ENCODE measurements around the gene TMEM101.

TMEM101 gene

GRCh38 chr17:44010966-44011647, 3.7 kb downstream of the TMEM101 start:
- DNase-seq = no peak
- TF ChIP-seq POLR2A (IDR thresholded peaks at IDR 0.05; ENCODE audit: low read length) (no peak), GATA1 (IDR thresholded peaks at IDR 0.05; ENCODE audit: low read depth, low read length) (no peak)

DNA sequence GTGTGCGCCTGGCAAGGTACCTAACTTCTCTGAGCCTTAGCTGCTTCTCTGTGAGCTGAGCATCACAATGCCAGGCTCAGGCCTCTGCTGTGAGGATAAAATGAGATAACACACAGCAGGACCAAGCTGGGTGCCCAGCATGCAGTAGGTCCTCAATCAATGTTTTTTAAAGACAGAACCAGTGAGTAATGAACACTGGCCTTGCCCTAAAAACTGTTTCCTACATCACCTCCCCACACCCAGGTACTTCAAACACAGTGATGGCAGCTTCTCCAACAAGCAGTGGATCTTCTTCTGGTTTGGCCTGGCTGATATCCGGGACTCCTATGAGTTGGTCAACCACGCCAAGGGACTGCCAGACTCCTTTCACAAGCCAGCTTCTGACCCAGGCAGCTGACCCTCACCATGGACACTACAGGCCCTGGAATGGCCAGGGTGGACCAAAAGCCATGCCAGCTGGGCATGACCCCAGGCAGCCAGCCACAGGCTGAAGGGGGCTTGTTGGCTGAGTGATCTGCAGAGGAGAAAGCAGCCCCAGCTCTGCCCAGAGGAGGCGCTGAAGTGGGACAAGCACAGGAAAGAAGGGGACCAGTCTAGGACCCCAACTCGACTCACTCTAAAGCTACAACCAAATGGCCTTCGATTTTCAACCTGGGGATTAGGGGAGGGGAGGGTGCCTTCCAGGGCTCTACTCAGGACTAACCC, 6.4 kb downstream of the TMEM101 start:
- no peak for DNase-seq

GRCh38 chr17:44007346-44008204, 7.2 kb downstream of the TMEM101 start:
- no peak for TF ChIP-seq GATA1 (IDR thresholded peaks at IDR 0.05; ENCODE audit: low read depth, low read length)
- peak; percentile 12 for TF ChIP-seq POLR2A (IDR thresholded peaks at IDR 0.05; ENCODE audit: low read length)
- DNase-seq = no peak

More for the DNA sequence above, 6.4 kb downstream of the TMEM101 start:
- no peak for TF ChIP-seq POLR2A (IDR thresholded peaks at IDR 0.05; ENCODE audit: low read length)
- TF ChIP-seq GATA1 (IDR thresholded peaks at IDR 0.05; ENCODE audit: low read depth, low read length) = no peak

DNA sequence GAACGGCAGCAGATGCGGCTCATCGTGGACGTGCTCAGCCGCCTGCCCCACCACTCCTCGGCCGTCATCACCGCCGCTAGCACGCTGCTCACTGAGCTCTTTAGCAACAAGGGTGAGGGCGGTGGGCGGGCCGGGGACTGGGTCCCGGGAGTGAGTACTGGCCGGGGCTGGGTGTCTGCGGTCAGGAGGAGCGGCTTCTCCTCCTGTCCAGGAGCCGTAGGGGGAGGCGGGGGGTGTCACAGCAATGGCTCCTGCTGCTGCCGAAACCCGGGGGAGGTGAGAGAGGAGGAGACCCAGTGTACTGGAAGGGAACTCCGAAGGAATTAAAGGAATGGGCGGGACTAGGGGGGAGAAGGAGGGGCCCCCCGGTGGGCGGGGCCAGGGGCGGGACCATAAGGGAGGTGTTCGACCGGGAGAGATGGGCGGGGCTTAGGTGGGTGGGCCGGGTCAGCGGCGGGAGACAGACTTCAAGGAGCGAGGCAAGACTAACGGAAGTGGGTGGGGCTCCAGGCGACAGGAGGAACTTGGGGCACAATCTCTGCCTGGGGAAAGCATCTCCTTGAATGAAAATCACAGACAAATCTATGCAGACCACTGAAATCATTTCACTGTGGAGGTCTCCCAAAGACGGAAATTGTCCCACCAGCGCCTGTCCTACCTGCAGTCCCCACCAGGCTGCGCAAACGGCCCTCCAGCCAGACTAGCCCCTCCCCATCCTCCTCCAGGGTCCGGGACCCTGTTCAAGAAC, 8.0 kb downstream of the TMEM101 start:
- TF ChIP-seq GATA1 (IDR thresholded peaks at IDR 0.05; ENCODE audit: low read depth, low read length) = no peak
- DNase-seq = peak; percentile 91 to 94

DNA sequence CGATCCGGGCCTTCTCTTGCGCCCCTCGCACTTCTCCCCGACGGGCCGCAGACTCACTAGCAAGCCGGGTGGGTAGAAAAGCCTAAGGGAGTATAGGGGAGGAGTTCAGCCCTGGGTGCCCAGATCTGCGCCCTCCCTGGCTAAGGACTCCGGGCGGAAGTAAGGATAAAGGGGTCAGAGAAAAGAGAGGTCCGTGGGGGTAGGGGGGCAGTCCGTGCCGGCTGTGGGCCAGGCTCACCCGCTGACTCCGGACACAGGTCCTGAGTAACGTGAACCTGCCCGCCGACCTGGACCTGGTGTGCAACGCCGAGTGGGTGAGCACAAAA, 8.5 kb downstream of the TMEM101 start:
- DNase-seq = peak in 1 of 2 experiments; percentile 50

DNA sequence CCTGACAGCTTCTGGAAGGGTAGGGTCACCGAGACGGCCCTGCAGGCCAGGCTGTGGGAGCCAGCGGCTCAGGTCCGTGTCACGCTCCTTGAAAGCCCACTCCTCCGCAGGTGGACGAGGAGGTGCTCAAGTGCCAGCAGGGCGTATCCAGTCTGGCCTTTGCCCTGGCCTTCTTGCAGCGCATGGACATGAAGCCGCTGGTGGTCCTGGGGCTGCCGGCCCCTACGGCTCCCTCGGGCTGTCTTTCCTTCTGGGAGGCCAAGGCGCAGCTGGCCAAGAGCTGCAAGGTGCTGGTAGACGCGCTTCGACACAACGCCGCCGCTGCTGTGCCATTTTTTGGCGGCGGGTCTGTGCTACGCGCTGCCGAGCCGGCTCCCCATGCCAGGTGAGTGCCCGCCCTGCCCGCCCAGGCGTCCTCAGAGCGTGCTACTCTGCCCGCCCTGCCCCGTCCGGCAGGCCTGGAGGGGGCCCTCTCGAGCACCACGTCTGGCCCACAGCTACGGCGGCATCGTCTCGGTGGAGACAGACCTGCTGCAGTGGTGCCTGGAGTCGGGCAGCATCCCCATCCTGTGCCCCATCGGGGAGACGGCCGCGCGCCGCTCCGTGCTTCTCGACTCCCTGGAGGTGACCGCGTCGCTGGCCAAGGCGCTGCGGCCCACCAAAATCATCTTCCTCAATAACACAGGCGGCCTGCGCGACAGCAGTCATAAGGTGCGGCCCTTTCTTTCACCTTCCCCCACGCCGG, 9.1 kb downstream of the TMEM101 start:
- DNase-seq = peak; percentile 51
- TF ChIP-seq POLR2A (IDR thresholded peaks at IDR 0.05; ENCODE audit: low read length) = no peak
- TF ChIP-seq GATA1 (IDR thresholded peaks at IDR 0.05; ENCODE audit: low read depth, low read length) = no peak

More for the DNA sequence above, 8.5 kb downstream of the TMEM101 start:
- TF ChIP-seq GATA1 (IDR thresholded peaks at IDR 0.05; ENCODE audit: low read depth, low read length) = no peak
- no peak for TF ChIP-seq POLR2A (IDR thresholded peaks at IDR 0.05; ENCODE audit: low read length)

GRCh38 chr17:44004761-44005526, 9.8 kb downstream of the TMEM101 start:
- peak; percentile 40 to 46 for DNase-seq
- TF ChIP-seq GATA1 (IDR thresholded peaks at IDR 0.05; ENCODE audit: low read depth, low read length) (no peak), POLR2A (IDR thresholded peaks at IDR 0.05; ENCODE audit: low read length) (no peak)

DNA sequence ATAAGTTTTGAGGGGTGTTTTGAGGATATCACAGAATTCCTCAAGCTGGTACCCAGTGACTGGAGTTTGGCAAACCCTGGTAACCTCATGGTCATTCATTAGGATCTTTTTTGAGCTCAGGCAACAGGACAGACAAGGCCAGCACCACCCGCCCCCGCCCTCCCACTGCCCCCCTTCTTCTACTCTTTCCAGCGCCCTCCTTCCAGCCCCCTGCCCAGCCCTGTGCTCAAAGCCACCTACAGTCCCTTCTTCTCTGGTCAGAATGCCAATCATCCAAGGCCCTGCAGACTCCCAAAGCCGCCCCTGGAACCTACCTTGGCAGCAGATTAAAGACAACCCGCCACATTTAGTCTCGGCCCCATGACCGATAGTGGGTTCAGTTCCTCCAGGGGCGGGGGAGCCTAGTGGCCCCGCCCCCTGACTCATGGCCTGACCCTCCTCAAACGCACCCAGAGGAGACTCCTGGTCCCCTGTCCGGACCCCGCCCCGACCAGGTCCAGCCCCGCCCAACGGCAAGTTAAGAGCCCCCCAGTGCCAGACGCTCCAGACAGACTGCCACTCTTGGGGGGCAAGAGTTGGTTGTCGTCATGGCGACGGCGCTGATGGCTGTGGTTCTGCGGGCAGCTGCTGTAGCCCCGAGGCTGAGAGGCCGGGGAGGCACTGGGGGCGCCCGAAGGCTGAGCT, 10.5 kb downstream of the TMEM101 start, which contains the start of gene NAGS:
NAGS (plus strand) TSS at position 546 of the 684 bp plus-strand sequence; CDS start at position 588, 42 bp downstream.
- TF ChIP-seq POLR2A (IDR thresholded peaks at IDR 0.05; ENCODE audit: low read length) (no peak), GATA1 (IDR thresholded peaks at IDR 0.05; ENCODE audit: low read depth, low read length) (no peak)
- DNase-seq = peak; percentile 70 to 71

GRCh38 chr17:44002141-44002848, 12.5 kb downstream of the TMEM101 start:
- no peak for DNase-seq
- TF ChIP-seq POLR2A (IDR thresholded peaks at IDR 0.05; ENCODE audit: low read length) (no peak), GATA1 (IDR thresholded peaks at IDR 0.05; ENCODE audit: low read depth, low read length) (no peak)

DNA sequence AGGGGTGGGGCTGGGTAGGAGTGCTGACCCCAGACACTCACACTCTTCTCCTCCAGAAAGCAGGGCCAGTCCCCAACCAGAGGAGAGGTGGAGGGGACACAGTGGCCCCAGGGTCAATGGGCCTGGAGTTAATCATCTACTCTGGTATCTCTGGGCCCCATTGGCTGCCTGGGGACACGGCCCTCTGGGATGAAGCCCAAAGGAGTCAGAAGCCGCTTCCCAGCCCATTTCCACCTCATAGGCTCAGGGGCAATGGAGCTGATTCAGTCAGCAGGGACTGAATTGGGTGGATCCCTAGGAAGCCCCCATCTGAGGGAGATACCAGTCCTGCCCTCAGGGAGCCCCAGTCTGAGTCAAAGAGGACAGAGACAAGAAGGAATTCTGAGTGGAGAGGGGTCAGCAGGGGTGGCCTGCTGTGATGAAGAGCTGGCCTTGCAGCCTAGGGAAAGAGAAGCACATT, 13.3 kb downstream of the TMEM101 start:
- TF ChIP-seq POLR2A (IDR thresholded peaks at IDR 0.05; ENCODE audit: low read length) = no peak
- TF ChIP-seq GATA1 (IDR thresholded peaks at IDR 0.05; ENCODE audit: low read depth, low read length) = no peak
- DNase-seq = no peak

GRCh38 chr17:44000871-44001460, 13.8 kb downstream of the TMEM101 start:
- TF ChIP-seq POLR2A (IDR thresholded peaks at IDR 0.05; ENCODE audit: low read length) (no peak), GATA1 (IDR thresholded peaks at IDR 0.05; ENCODE audit: low read depth, low read length) (no peak)
- no peak for DNase-seq

All from erythroblast (primary cell).